H9 (cell line): ENCODE measurements around the gene STKLD1. TPM values are rescaled to one million over a fixed set of nuclear protein-coding genes. Genes with fewer than 3 reads are reported as not detected.

ENCODE experiments used
- DNase-seq: peaks from one replicate; pipeline ENCODE4 v3.0.0-alpha.2; 2017
- H2AFZ ChIP-seq: one replicate; pipeline ENCODE4 v1.6.1; 2013; ENCODE audit warnings: mild to moderate bottlenecking, low read length, control low read depth, moderate library complexity
- H2AK5ac ChIP-seq: 2 replicates; pipeline ENCODE4 v1.6.1; 2013; ENCODE audit warnings: low read length, control low read depth, mixed read lengths; ENCODE audit not compliant: insufficient read length
- H2BK120ac ChIP-seq: one replicate; pipeline ENCODE4 v1.6.1; 2013; ENCODE audit warnings: low read depth, mild to moderate bottlenecking, low read length, control low read depth, inconsistent platforms; ENCODE audit not compliant: poor library complexity, severe bottlenecking
- H2BK12ac ChIP-seq: 2 replicates; pipeline ENCODE4 v1.6.1; 2013; ENCODE audit warnings: low read length, control low read depth, mixed read lengths, low read depth; ENCODE audit not compliant: insufficient read length
- H2BK15ac ChIP-seq: 2 replicates; pipeline ENCODE4 v1.6.1; 2013; ENCODE audit warnings: low read depth, low read length, control low read depth
- H2BK20ac ChIP-seq: one replicate; pipeline ENCODE4 v1.6.1; 2013; ENCODE audit warnings: low read depth, mild to moderate bottlenecking, low read length, control low read depth, inconsistent platforms; ENCODE audit not compliant: poor library complexity, severe bottlenecking
- H2BK5ac ChIP-seq: 2 replicates; pipeline ENCODE4 v1.6.1; 2013; ENCODE audit warnings: low read length, control low read depth, mixed read lengths; ENCODE audit not compliant: insufficient read length
- H3K14ac ChIP-seq: 2 replicates; pipeline ENCODE4 v1.6.1; 2013; ENCODE audit warnings: low read length, control low read depth; ENCODE audit not compliant: insufficient read depth
- H3K18ac ChIP-seq: 2 replicates; pipeline ENCODE4 v1.6.1; 2013; ENCODE audit warnings: low read depth, mild to moderate bottlenecking, mixed read lengths, low read length, control low read depth; ENCODE audit not compliant: insufficient read length
- H3K23ac ChIP-seq: 2 replicates; pipeline ENCODE4 v1.6.1; 2013; ENCODE audit warnings: low read length, control low read depth, mixed read lengths, low read depth; ENCODE audit not compliant: insufficient read length
- H3K23me2 ChIP-seq: 2 replicates; pipeline ENCODE4 v1.6.1; 2013; ENCODE audit warnings: low read depth, mild to moderate bottlenecking, mixed read lengths, low read length, control low read depth; ENCODE audit not compliant: insufficient read length, poor library complexity, severe bottlenecking
- H3K27ac ChIP-seq: 2 replicates; pipeline ENCODE4 v1.5.1; 2013; ENCODE audit warnings: low read length, control low read depth, mixed read lengths, low read depth; ENCODE audit not compliant: insufficient read length
- H3K27me3 ChIP-seq: 2 replicates; pipeline ENCODE4 v1.6.1; 2013; ENCODE audit warnings: low read length, control low read depth, inconsistent platforms; ENCODE audit not compliant: insufficient read depth
- H3K4ac ChIP-seq: 2 replicates; pipeline ENCODE4 v1.6.1; 2013; ENCODE audit warnings: low read depth, mild to moderate bottlenecking, control low read depth, inconsistent platforms, low read length, moderate library complexity
- H3K4me1 ChIP-seq: 2 replicates; pipeline ENCODE4 v1.6.1; 2013; ENCODE audit warnings: low read length, control low read depth, inconsistent platforms; ENCODE audit not compliant: insufficient read depth
- H3K4me2 ChIP-seq: 2 replicates; pipeline ENCODE4 v1.6.1; 2013; ENCODE audit warnings: low read length, control low read depth, mixed read lengths; ENCODE audit not compliant: insufficient read length, insufficient read depth
- H3K56ac ChIP-seq: 2 replicates; pipeline ENCODE4 v1.6.1; 2013; ENCODE audit warnings: low read depth, mild to moderate bottlenecking, mixed read lengths, low read length, control low read depth; ENCODE audit not compliant: insufficient read length
- H3K79me1 ChIP-seq: 2 replicates; pipeline ENCODE4 v1.6.1; 2013; ENCODE audit warnings: low read depth, mild to moderate bottlenecking, moderate library complexity, low read length, control low read depth, inconsistent platforms; ENCODE audit not compliant: insufficient read depth, poor library complexity, severe bottlenecking
- H3K79me2 ChIP-seq: 2 replicates; pipeline ENCODE4 v1.6.1; 2013; ENCODE audit warnings: low read length, control low read depth, inconsistent platforms; ENCODE audit not compliant: insufficient read depth
- H3K9ac ChIP-seq: 2 replicates; pipeline ENCODE4 v1.6.1; 2013; ENCODE audit warnings: low read length, control low read depth, mixed read lengths; ENCODE audit not compliant: insufficient read length; ENCODE audit errors: extremely low read depth
- H3K9me3 ChIP-seq: one replicate; pipeline ENCODE4 v1.6.1; 2013; ENCODE audit warnings: low read depth, low read length, inconsistent platforms; ENCODE audit not compliant: control insufficient read depth
- H3T11ph ChIP-seq: one replicate; pipeline ENCODE4 v1.6.1; 2013; ENCODE audit warnings: mild to moderate bottlenecking, low read length, control low read depth, inconsistent platforms
- H4K20me1 ChIP-seq: one replicate; pipeline ENCODE4 v1.6.1; 2013; ENCODE audit not compliant: control insufficient read depth, insufficient read length, insufficient read depth
- H4K5ac ChIP-seq: 2 replicates; pipeline ENCODE4 v1.6.1; 2013; ENCODE audit warnings: low read depth, mild to moderate bottlenecking, mixed read lengths, low read length, control low read depth; ENCODE audit not compliant: insufficient read length
- H4K8ac ChIP-seq: replicated peaks from 2 replicates; pipeline ENCODE4 v1.6.1; 2013; ENCODE audit warnings: low read length, control low read depth, mixed read lengths, low read depth; ENCODE audit not compliant: insufficient read length
- H4K91ac ChIP-seq: 2 replicates; pipeline ENCODE4 v1.6.1; 2013; ENCODE audit warnings: low read depth, mild to moderate bottlenecking, moderate library complexity, mixed read lengths, low read length, control low read depth; ENCODE audit not compliant: insufficient read length
- H3K27ac Mint-ChIP-seq, 3 experiments: 2 replicates in 2 of 3; 3 replicates in 1 of 3; pipeline ENCODE4 v1.8.0; 2020 to 2021; ENCODE audit warnings: mixed read lengths in 3 of 3, mild to moderate bottlenecking in 1 of 3, moderate library complexity in 1 of 3
- H3K27me3 Mint-ChIP-seq: 2 replicates; pipeline ENCODE4 v1.8.0; 2021; ENCODE audit warnings: low read depth, mild to moderate bottlenecking, moderate library complexity, mixed read lengths
- H3K36me3 Mint-ChIP-seq, 3 experiments: 2 replicates in 2 of 3; 3 replicates in 1 of 3; pipeline ENCODE4 v1.8.0; 2020 to 2021; ENCODE audit warnings: low read depth in 3 of 3, mixed read lengths in 3 of 3; ENCODE audit not compliant: insufficient read depth in 1 of 3
- H3K4me1 Mint-ChIP-seq, 2 experiments: 2 replicates each; pipeline ENCODE4 v1.8.0; 2020; ENCODE audit warnings: mixed read lengths in 2 of 2
- H3K4me3 Mint-ChIP-seq, 2 experiments: 2 replicates in 1 of 2; 3 replicates in 1 of 2; pipeline ENCODE4 v1.8.0; 2020 to 2021; ENCODE audit warnings: mild to moderate bottlenecking in 2 of 2, mixed read lengths in 2 of 2, moderate library complexity in 1 of 2
- H3K9me3 Mint-ChIP-seq, 2 experiments: 2 replicates in 1 of 2; 3 replicates in 1 of 2; pipeline ENCODE4 v1.8.0; 2020; ENCODE audit warnings: mild to moderate bottlenecking in 2 of 2, mixed read lengths in 2 of 2, moderate library complexity in 1 of 2
- WGBS: extraction: QIAGEN DNeasy Blood & Tissue Kit; methylation state at CpG from one replicate; pipeline ENCODE4 v1.1.7; 2013; ENCODE audit warnings: missing lambda C conversion rate, low lambda C conversion rate, mixed read lengths; ENCODE audit not compliant: insufficient read length; ENCODE audit errors: extremely low coverage; 5-methylcytosine and 5-hydroxymethylcytosine counted together
- total RNA-seq: library from RNA; stranded (reverse); gene quantifications from 2 replicates; pipeline ENCODE4 v1.2.1, GENCODE V29; 2021
- TF ChIP-seq, protein P1 (sequence below): fragments of 200-600 bp; sonication (generic); conservative IDR thresholded peaks from 3 replicates; pipeline ENCODE4 v1.8.0; 2021; ENCODE audit warnings: antibody characterized with exemption, mild to moderate bottlenecking

The STKLD1 gene
- total RNA-seq, 1 experiment from 2014 or later, result 0.57 TPM

GRCh38 chr9:133340916-133341315 lies 35.2 kb upstream of the STKLD1 start:
- no peak overlapping the region for H4K5ac ChIP-seq
- DNase-seq, result no peak
- Mint-ChIP-seq H3K4me1 (peaks cover 2 to 6% of the 10 kb centered on the region in 2 experiments; a peak in 2 of 4 replicates), H3K27me3 (no peaks in the 10 kb centered on the region; the same call in 1 of the 2 replicates), H3K9me3 (peaks cover 0 to 1% of the 10 kb centered on the region in 2 experiments; a peak in 1 of 5 replicates), H3K27ac (no peak overlapping the region), H3K36me3 (peaks cover 43 to 82% (median 72%) of the 10 kb centered on the region in 3 experiments), H3K4me3 (no peak overlapping the region)
- no peak overlapping the region for H2BK20ac ChIP-seq
- H2AFZ ChIP-seq, result no peak overlapping the region
- H3K56ac ChIP-seq, result no peak overlapping the region
- no peak overlapping the region for H2BK15ac ChIP-seq
- H3K4me1 ChIP-seq, result no peaks in the 10 kb centered on the region
- H3K23ac ChIP-seq, result no peak overlapping the region
- no peak overlapping the region for H2AK5ac ChIP-seq
- no peak overlapping the region for H3K4ac ChIP-seq
- H3K18ac ChIP-seq, result no peak overlapping the region
- no peaks in the 10 kb centered on the region for H3K27me3 ChIP-seq
- H2BK12ac ChIP-seq, result no peak overlapping the region
- H3K9me3 ChIP-seq, result no peaks in the 10 kb centered on the region
- no peak overlapping the region for H3K27ac ChIP-seq
- no peak overlapping the region for H3K9ac ChIP-seq
- H4K20me1 ChIP-seq, result no peaks in the 10 kb centered on the region
- H3K23me2 ChIP-seq, result peaks cover 3% of the 10 kb centered on the region
- H3T11ph ChIP-seq, result no peak overlapping the region
- no peaks in the 10 kb centered on the region; the same call in 1 of the 2 replicates for H3K79me2 ChIP-seq
- peaks cover 3% of the 10 kb centered on the region for H3K79me1 ChIP-seq
- H3K14ac ChIP-seq, result no peak overlapping the region
- no peak overlapping the region for H3K4me2 ChIP-seq
- H2BK120ac ChIP-seq, result no peak overlapping the region
- no peak overlapping the region for H4K8ac ChIP-seq
- WGBS, result no CpG with 5 or more reads among the region's 13 CpGs
- TF ChIP-seq, protein P1, sequence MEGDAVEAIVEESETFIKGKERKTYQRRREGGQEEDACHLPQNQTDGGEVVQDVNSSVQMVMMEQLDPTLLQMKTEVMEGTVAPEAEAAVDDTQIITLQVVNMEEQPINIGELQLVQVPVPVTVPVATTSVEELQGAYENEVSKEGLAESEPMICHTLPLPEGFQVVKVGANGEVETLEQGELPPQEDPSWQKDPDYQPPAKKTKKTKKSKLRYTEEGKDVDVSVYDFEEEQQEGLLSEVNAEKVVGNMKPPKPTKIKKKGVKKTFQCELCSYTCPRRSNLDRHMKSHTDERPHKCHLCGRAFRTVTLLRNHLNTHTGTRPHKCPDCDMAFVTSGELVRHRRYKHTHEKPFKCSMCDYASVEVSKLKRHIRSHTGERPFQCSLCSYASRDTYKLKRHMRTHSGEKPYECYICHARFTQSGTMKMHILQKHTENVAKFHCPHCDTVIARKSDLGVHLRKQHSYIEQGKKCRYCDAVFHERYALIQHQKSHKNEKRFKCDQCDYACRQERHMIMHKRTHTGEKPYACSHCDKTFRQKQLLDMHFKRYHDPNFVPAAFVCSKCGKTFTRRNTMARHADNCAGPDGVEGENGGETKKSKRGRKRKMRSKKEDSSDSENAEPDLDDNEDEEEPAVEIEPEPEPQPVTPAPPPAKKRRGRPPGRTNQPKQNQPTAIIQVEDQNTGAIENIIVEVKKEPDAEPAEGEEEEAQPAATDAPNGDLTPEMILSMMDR, result no peak
- H2BK5ac ChIP-seq, result no peak overlapping the region
- no peak overlapping the region for H4K91ac ChIP-seq
